HG03378 (cell line): ENCODE data around the gene AKR1B15.
"Not testable (repeated sequence)": the region's sequence is repeated elsewhere in the genome, so short reads cannot be mapped to it uniquely, and the experiment has no call there.

ENCODE experiments used
- ATAC-seq: cut with Tn5 transposase; IDR thresholded peaks from one replicate; pipeline ENCODE4 v1.9.1; 2021; ENCODE audit warnings: mild to moderate bottlenecking, moderate library complexity; ENCODE audit not compliant: unreplicated experiment

Gene AKR1B15

GRCh38 chr7:134532180-134532953 is 16.5 kb upstream of the AKR1B15 start:
- ATAC-seq: no peak

- ATAC-seq: no peak
Observed at GRCh38 chr7:134532954-134533218, 16.0 kb upstream of the AKR1B15 start.

- ATAC-seq: no peak
Observed at GRCh38 chr7:134533288-134533771, 15.6 kb upstream of the AKR1B15 start.

GRCh38 chr7:134534633-134535032 is 14.3 kb upstream of the AKR1B15 start:
- no peak for ATAC-seq

GRCh38 chr7:134535272-134535918 is 13.5 kb upstream of the AKR1B15 start:
- ATAC-seq: no peak

GRCh38 chr7:134535919-134536299 is 13.0 kb upstream of the AKR1B15 start:
- ATAC-seq: no peak

- not testable (repeated sequence) for ATAC-seq
Observed at GRCh38 chr7:134536558-134536957, 12.4 kb upstream of the AKR1B15 start.

GRCh38 chr7:134537273-134537781 is 11.6 kb upstream of the AKR1B15 start:
- not testable (repeated sequence) for ATAC-seq

- no peak for ATAC-seq
Observed at GRCh38 chr7:134539380-134540004, 9.4 kb upstream of the AKR1B15 start.

GRCh38 chr7:134541501-134542194 is 7.3 kb upstream of the AKR1B15 start:
- not testable (repeated sequence) for ATAC-seq

GRCh38 chr7:134542195-134542771 is 6.6 kb upstream of the AKR1B15 start:
- ATAC-seq: no peak

GRCh38 chr7:134545380-134545779 is 3.5 kb upstream of the AKR1B15 start:
- no peak for ATAC-seq

- no peak for ATAC-seq
Observed at GRCh38 chr7:134545918-134546317, 3.0 kb upstream of the AKR1B15 start.

GRCh38 chr7:134546955-134547354 is 2.0 kb upstream of the AKR1B15 start:
- no peak for ATAC-seq

- peak; percentile 47 for ATAC-seq
Observed at GRCh38 chr7:134547397-134548054, 1.4 kb upstream of the AKR1B15 start.

GRCh38 chr7:134549366-134549765 is 456 bp downstream of the AKR1B15 start:
- no peak for ATAC-seq

GRCh38 chr7:134552105-134552504 is 3.2 kb downstream of the AKR1B15 start:
- no peak for ATAC-seq

- ATAC-seq: no peak
Observed at GRCh38 chr7:134553976-134554375, 5.1 kb downstream of the AKR1B15 start.

- ATAC-seq: no peak
Observed at GRCh38 chr7:134554417-134554966, 5.6 kb downstream of the AKR1B15 start.

- no peak for ATAC-seq
Observed at GRCh38 chr7:134557391-134557790, 8.5 kb downstream of the AKR1B15 start.
